DOHH2 (cell line): ENCODE data around the gene ATF7IP.

Source experiments
- CTCF ChIP-seq: fragments of 200-600 bp; sonication (generic); IDR thresholded peaks from one replicate; pipeline ENCODE4 v1.5.1; 2014; ENCODE audit warnings: antibody characterized with exemption, mild to moderate bottlenecking, low read depth, low read length; ENCODE audit not compliant: poor library complexity, severe bottlenecking
- EZH2phosphoT487 ChIP-seq: fragments of 200-600 bp; sonication (generic); IDR thresholded peaks from 2 replicates; pipeline ENCODE4 v1.6.1; 2017; ENCODE audit warnings: borderline replicate concordance, mild to moderate bottlenecking, antibody characterized with exemption, low read length, moderate library complexity, mixed read lengths

- no peak for TF ChIP-seq CTCF
- no peak for TF ChIP-seq EZH2phosphoT487
These were observed 53.0 kb downstream of the ATF7IP start for GRCh38 chr12:14418451-14418890.
